ENCODE results near the gene NELFE. TPM values are rescaled to one million over a fixed set of nuclear protein-coding genes. Genes with fewer than 3 reads are reported as not detected.
"Not testable (repeated sequence)": the region's sequence is repeated elsewhere in the genome, so short reads cannot be mapped to it uniquely, and the experiment has no call there.

NELFE gene
- total RNA-seq, 1 donor from 2014 or later = 101 TPM

- DNase-seq (ENCODE audit: extremely low read depth, low read depth, low spot score) = not testable (repeated sequence)
These were observed 17.3 kb upstream of the NELFE start for GRCh38 chr6:31976065-31976464.

- no peak for DNase-seq (ENCODE audit: extremely low read depth, low read depth, low spot score)
These were observed 14.1 kb upstream of the NELFE start for GRCh38 chr6:31972709-31973350.

GRCh38 chr6:31971993-31972708, 13.4 kb upstream of the NELFE start, which contains the start of gene DXO:
DXO (minus strand) TSS chr6:31972138; CDS start chr6:31971675, 463 bp downstream.
- peak; percentile 88 for DNase-seq (ENCODE audit: extremely low read depth, low read depth, low spot score)

- no peak for DNase-seq (ENCODE audit: extremely low read depth, low read depth, low spot score)
These were observed 12.7 kb upstream of the NELFE start for GRCh38 chr6:31971279-31971992.

- no peak for DNase-seq (ENCODE audit: extremely low read depth, low read depth, low spot score)
These were observed 12.0 kb upstream of the NELFE start for GRCh38 chr6:31970604-31971271.

GRCh38 chr6:31969712-31970603, 11.2 kb upstream of the NELFE start:
- no peak for DNase-seq (ENCODE audit: extremely low read depth, low read depth, low spot score)

- no peak for DNase-seq (ENCODE audit: extremely low read depth, low read depth, low spot score)
These were observed 10.3 kb upstream of the NELFE start for GRCh38 chr6:31968791-31969711.

GRCh38 chr6:31968326-31968725, 9.6 kb upstream of the NELFE start:
- DNase-seq (ENCODE audit: extremely low read depth, low read depth, low spot score) = no peak

GRCh38 chr6:31967926-31968320, 9.2 kb upstream of the NELFE start:
- no peak for DNase-seq (ENCODE audit: extremely low read depth, low read depth, low spot score)

GRCh38 chr6:31966997-31967925, 8.5 kb upstream of the NELFE start:
- DNase-seq (ENCODE audit: extremely low read depth, low read depth, low spot score) = no peak

- DNase-seq (ENCODE audit: extremely low read depth, low read depth, low spot score) = no peak
These were observed 7.7 kb upstream of the NELFE start for GRCh38 chr6:31966506-31966905.

GRCh38 chr6:31965700-31966099, 6.9 kb upstream of the NELFE start:
- DNase-seq (ENCODE audit: extremely low read depth, low read depth, low spot score) = no peak

GRCh38 chr6:31963921-31964320, 5.2 kb upstream of the NELFE start:
- no peak for DNase-seq (ENCODE audit: extremely low read depth, low read depth, low spot score)

GRCh38 chr6:31961616-31962015, 2.8 kb upstream of the NELFE start:
- no peak for DNase-seq (ENCODE audit: extremely low read depth, low read depth, low spot score)

GRCh38 chr6:31958412-31958740, 395 bp downstream of the NELFE start:
- DNase-seq (ENCODE audit: extremely low read depth, low read depth, low spot score) = no peak

GRCh38 chr6:31956796-31957195, 2.0 kb downstream of the NELFE start:
- no peak for DNase-seq (ENCODE audit: extremely low read depth, low read depth, low spot score)

- no peak for DNase-seq (ENCODE audit: extremely low read depth, low read depth, low spot score)
These were observed 4.3 kb downstream of the NELFE start for GRCh38 chr6:31954511-31954910.

- no peak for DNase-seq (ENCODE audit: extremely low read depth, low read depth, low spot score)
These were observed 5.9 kb downstream of the NELFE start for GRCh38 chr6:31952890-31953289.

All from glomerular endothelial cell (primary cell).